Activated naive CD4-positive, alpha-beta T cell treated with Interleukin-2 at 50 U/mL for 16 hours (primary cell): ENCODE data around the gene ST6GALNAC5.

Source experiments
- DNase-seq: peaks from one replicate; pipeline ENCODE4 v3.0.0-alpha.2; 2020

ST6GALNAC5 gene

DNA sequence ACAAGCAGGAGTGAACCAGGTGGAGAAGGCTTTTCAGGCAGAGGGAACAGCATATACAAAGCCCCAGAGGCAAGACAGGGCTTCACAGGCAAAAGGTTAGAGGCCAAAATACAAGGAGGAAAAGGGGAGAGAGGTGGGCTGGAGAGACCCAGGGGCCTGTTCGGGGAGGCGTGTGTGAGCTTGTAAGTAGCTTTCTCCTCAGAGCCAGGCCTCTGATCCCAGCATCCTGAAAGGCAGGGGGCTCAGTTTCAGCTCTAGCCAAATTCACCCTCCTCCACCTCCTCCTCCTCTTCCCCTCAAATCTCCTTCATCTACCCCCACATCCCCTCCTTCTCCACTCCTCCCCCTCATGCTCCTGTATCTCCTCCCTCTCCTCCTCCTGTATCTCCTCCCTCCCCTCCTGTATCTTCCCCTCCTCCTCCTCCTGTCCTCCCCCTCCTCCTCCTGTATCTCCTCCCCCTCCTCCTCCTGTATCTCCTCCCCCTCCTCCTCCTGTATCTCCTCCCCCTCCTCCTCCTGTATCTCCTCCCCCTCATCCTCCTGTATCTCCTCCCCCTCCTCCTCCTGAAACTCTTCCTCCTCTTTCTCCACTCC lies 148.6 kb downstream of the ST6GALNAC5 start:
- no peak for DNase-seq

DNA sequence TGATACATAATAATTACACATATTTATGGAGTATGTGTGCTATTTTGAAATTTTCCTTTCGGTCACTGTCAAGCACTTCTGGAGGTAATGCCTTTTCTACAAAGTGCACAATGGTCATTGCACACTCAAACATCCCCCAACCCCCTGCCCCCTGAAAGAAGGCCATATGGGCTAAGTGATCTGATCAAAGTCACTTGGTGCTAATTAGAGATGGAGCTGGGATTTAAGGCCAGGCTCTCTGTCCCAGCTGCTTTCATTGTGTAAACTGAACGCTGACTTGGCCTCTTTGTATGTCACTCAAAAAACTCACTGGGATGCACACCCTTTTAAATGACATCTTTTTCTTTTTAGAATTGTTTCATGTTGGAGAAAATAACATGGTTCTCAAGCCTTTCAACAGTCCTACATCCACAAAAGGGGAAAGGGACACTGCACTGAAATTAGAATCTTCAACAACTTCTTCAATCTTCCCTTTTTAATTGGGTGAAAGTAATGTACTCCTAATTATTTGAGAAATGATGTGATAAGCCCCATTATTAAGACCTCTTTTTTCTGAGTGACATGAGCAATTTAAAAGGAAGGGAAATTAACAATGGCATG lies 149.2 kb downstream of the ST6GALNAC5 start:
- no peak for DNase-seq

GRCh38 chr1:77018311-77018710 lies 151.0 kb downstream of the ST6GALNAC5 start:
- no peak for DNase-seq

DNA sequence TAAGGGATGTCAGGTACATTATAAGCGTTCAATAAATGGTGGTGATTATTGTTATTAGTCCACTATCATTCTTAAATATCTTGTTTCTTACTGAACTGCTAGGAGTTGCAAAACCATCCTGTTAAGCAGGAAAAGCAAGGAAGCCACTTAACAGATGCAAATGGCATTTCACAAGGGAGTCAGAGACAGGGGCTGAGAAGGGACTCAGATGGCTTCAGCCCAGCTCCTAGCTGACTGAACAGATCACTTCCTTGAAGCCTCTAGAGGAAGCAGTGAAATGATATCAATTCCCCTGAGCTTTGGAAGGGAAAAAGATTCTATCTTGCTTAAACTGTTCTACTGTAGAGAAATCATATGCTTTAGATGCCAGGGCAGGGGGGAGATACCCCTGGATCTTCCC lies 151.5 kb downstream of the ST6GALNAC5 start:
- DNase-seq: no peak

GRCh38 chr1:77021732-77022131 lies 154.5 kb downstream of the ST6GALNAC5 start:
- DNase-seq: no peak

GRCh38 chr1:77024500-77024899 lies 157.2 kb downstream of the ST6GALNAC5 start:
- no peak for DNase-seq

GRCh38 chr1:77025599-77025998 lies 158.3 kb downstream of the ST6GALNAC5 start:
- DNase-seq: no peak

DNA sequence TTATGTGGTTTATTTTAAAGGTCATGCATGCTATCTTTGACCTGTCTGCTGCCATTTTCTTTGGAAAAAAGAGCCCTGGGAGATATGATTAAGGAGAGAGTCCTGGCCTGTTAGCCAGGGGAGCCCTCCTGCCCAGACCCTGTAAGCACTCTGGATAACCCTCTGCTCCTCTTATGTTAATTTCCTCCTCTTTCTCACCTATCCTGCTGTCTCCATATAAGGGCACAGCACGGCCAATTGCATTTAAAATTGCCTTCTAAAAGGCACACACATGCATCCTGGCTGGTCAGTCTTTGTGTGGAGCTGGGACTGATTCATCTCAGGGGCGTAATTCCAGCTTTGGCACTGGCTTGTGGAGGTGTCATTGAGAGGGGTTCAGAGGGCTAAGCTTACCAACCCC lies 158.9 kb downstream of the ST6GALNAC5 start:
- no peak for DNase-seq

GRCh38 chr1:77026640-77027039 lies 159.4 kb downstream of the ST6GALNAC5 start:
- no peak for DNase-seq

DNA sequence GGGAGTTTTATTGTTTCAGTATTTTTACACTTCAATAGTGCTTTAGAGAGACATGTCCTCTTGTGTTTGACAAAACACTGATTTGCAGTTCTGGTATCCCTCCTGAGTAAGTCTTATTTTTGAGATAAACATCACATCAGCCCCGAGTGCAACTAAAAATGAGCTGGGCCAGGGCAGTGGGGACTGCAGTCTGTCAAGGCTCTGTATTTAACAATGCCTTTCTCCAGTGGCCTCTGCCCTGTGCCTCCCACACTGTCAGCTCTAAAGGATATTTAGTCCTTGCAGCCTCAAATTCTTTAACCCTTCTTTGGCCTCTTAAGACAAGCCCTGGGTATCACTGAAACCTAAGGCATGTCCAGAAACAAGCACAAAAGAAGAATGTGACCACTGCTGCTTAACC lies 160.6 kb downstream of the ST6GALNAC5 start:
- no peak for DNase-seq

DNA sequence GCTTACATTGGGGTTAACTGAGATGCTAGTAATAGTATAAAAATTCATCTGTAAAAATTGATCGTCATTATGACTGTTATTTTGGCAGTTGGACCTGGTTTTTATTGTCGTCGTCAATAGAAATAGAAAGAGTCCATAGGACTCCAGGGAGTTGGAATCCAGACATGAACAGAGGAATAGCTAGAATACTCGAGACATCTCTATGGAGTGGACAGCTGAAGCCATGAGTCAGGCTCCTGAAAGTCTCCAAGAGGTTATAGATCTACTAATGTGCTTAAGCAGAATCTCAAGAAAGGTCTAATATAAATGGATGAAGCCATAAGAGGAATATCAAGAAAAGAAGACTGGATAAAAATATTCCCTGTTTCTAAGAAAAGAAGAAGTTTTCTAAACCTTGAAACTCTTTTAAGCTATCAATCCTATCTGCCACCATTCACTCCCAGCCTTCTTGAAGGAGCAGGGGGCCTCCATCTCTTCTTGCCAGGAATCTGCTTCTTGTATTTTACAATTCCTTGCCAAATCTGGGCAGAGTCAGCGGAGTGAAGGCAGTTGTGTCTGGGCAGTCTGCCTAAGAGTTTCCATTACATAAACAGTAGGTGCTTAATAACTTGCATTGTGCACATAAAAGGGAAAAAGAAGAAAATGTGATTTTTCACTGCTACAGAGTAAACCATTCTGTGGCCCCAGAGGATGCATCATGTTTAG lies 163.3 kb downstream of the ST6GALNAC5 start:
- no peak for DNase-seq

DNA sequence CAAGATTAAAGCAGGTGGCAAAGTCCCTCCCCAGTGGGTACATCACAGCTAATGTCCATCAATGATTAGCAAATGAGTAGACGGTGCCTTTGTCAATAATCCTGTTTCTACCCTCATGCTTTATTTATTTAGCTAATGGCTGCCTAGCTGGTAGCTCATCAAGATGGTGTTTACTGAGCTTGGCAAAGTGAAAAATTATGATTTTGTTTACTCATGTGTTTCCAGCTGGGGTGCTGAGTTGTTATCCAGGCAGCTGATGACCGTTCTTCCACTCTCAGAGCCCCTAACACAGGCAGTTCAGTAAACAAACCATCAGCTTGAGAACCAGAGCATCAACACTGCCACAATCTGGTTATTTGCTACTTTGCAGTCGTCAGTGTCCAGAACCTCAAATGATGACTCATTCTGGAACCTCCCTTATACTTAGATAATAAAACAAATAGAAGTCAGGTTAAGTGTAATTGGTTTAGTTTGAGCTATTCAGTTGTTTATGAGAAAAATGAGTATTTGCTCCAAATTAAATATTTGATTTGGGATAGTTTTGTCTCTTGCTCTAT lies 163.9 kb downstream of the ST6GALNAC5 start:
- no peak for DNase-seq

- no peak for DNase-seq
Measured at GRCh38 chr1:77036560-77036959, 169.3 kb downstream of the ST6GALNAC5 start.

DNA sequence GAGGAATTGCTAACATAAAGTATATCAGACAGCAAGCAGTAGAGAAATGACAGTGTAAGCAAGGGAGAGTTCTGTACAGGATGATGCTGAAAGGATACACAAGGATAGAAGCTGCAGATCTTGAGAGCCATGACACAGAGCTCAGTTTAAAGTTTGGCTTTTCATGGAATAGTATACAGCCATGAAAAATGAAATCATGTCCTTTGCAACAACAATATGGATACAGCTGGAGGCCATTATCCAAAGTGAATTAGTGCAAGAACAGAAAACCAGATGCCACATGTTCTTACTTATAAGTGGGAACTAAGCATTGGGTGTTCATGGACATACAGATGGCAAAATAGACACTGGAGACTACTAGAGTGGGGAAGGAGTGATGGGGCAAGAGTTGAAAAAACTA lies 169.8 kb downstream of the ST6GALNAC5 start:
- DNase-seq: no peak

- DNase-seq: no peak
Measured at GRCh38 chr1:77038000-77038399, 170.7 kb downstream of the ST6GALNAC5 start.

- DNase-seq: no peak
Measured at GRCh38 chr1:77039111-77039510, 171.8 kb downstream of the ST6GALNAC5 start.

- DNase-seq: no peak
Measured at GRCh38 chr1:77039739-77040138, 172.5 kb downstream of the ST6GALNAC5 start.

GRCh38 chr1:77040826-77041225 lies 173.5 kb downstream of the ST6GALNAC5 start:
- no peak for DNase-seq

DNA sequence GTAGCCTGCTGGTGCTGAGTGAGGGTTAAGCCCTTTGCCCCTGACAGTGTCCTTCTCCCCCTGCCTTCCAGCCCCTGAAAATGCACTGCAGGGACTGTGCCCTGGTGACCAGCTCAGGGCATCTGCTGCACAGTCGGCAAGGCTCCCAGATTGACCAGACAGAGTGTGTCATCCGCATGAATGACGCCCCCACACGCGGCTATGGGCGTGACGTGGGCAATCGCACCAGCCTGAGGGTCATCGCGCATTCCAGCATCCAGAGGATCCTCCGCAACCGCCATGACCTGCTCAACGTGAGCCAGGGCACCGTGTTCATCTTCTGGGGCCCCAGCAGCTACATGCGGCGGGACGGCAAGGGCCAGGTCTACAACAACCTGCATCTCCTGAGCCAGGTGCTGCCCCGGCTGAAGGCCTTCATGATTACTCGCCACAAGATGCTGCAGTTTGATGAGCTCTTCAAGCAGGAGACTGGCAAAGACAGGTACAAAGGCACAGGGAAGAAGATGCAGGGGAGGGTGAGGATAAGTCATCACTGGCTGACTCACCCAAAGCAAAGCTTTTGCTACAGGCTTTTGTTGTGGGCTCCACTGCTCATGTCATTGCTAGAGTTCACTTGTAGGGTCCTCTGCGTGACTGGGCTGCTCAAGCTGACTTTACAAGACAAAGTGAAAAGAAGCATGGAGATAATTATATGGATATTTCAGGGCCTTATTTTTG lies 177.0 kb downstream of the ST6GALNAC5 start:
- no peak for DNase-seq

DNA sequence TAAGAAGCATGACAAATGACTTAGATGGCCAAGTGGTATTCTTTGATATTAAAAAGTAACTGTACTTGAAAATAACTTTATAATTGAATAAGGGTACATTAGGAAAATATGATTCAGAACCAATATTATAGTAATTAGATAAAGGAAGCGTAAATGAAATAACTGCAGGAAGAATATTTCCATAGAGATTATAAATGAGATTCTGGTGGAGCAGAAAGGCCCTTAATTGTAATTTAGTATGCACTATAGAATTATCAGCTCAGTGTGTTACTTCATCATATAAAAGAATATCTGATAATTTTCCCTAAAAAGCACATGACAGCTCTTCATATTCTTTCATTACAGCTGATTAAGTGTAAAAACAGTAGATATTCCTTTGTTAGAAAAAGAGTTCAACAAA lies 180.3 kb downstream of the ST6GALNAC5 start:
- no peak for DNase-seq

DNA sequence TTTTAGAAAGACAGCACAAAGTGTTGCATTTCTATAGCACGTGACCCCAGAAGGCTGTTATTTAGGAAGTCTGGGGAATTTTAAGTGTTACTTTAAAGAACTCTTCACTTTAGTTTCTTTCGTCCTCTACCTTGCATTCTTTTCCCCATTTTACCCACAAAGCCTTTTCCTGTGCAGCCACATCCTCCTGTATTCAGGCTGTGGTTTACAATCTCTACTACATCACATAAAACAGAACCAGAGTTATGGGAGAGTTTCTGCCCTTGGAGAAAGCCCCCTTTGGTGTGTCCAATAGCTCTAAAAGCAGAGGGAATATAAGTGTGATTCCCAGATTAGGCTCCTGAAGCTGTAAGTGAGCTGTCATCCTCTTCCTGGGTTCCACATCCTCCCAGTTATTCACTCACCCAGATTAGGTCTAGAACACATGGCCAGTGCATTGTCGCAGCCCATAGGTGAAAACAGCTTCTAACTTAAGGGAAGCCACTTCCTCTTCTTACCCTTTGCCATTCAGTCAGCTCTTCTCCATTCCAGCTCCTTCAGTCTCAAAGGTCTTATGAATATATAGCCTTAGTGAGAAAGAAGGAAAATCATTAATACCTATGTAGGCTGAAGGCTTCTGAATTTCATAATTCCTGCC lies 180.8 kb downstream of the ST6GALNAC5 start:
- no peak for DNase-seq

DNA sequence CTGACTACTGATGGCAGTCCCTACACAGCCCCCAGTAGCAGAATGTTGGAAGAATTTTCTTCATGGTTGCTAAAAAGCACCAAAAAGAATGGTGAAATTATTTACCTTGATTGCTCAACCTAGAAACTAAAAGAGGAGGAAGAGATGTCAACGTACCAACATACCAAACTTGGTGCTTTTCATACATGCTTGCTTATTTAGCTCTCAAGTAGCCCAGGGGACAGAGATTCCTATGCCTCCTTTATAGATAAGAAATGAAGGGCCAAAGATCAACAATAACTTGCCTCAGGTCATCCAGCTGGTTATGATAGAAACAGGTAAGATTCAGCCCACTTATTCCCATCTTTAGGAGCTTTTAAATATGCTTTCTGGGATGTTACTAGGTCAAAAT lies 181.3 kb downstream of the ST6GALNAC5 start:
- no peak for DNase-seq

DNA sequence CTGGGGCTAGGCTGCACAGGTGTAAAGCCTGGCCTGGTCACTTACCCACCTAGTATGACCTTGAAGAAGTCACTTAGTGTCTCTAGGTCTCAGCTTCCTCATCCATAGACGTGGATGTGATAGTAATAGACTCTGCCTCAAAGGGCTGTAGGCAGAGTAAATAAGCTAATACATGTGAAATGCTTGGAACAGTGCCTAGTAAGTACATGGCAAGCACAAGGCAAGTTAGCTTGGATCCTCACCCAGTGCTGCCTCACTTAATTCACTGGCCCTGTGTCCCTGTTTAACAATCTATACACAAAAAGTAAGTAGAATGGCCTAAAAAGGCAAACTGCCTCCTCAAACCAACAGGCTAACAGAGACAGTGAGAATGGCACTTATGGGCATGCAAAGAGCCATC lies 184.1 kb downstream of the ST6GALNAC5 start:
- DNase-seq: no peak
